RPMI7951 (cell line): ENCODE data around the gene C14orf180. TPM values are rescaled to one million over a fixed set of nuclear protein-coding genes. Genes with fewer than 3 reads are reported as not detected.

ENCODE experiments used
- DNase-seq: peaks from one replicate; pipeline ENCODE4 v3.0.0-alpha.2; 2012; ENCODE audit warnings: low read depth
- total RNA-seq: library from RNA; depleted of rRNA; stranded (reverse); fragments of >200 nt; shearing (Covaris generic); gene quantifications from 2 replicates; pipeline ENCODE4 v1.2.3, GENCODE V29; 2014

Gene C14orf180
- total RNA-seq, 1 experiment from 2014 or later: not detected

DNA sequence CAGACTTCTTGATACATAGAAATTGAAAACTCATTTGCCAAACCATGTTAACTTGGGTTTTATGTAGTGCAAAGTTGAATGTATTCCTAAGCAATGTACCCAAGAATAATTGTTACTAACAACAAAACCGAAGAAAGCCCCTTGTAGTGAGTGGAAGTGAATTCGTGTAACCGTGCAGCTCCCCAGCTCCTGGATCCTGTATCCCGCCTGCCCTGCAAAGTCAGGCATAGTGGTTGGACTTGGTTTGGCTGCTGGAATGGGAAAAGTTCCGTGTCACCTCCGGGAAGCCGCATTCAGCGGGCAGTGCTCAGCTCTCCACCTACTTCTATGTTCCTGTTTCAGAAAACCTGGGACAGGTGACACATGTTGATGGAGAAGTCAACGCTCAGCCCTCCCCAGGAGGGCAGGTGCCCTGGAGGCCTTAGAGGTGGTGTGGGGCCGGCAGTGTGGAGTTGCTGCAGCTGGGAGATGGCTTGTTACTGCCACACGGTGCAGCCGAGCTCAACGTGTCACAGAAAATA lies 29.2 kb upstream of the C14orf180 start:
- DNase-seq: no peak

- no peak for DNase-seq
These were observed 28.5 kb upstream of the C14orf180 start for GRCh38 chr14:104550861-104551728.

DNA sequence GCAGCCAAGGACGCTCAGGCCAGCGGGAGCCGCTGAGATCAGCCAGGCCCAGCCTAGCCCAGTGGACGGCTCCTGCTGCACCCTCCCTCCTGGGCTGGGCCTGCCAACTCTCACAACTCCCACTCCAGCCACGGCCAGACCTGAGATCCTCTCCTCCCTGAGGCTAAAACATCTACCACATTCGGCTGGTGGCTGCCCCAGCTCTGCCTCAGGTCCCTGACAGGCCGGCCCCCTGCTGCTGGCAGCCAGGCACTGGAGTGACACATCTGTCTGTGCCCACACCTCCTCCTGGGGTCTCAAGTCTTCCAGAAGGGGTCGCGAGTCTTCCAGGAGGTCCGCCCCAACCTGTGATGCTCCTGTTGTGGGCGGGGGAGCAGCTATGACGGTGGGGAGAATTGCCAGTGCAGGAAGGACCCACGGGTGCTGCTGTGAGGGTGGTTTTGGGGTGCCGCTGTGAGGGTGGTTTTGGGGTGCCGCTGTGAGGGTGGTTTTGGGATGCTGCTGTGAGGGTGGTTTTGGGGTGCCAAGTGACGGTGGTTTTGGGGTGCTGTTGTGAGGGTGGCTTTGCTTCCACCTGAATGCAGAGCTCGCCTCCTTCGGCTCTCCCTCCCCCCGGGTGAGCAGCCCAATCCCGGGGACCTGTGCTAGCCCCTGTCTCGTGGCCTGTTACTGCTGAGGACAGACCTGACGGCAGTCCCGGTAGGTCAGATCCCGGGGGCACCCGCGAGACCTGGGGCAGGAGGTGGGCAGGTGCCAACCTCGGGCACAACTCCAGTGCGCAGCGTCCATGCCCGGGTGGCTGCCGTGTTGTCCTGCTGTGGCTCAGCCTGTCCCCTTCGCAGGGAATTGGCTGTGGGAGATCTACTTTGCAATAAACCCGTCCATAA lies 27.5 kb upstream of the C14orf180 start:
- DNase-seq: no peak

GRCh38 chr14:104552738-104553125 lies 26.8 kb upstream of the C14orf180 start:
- no peak for DNase-seq

DNA sequence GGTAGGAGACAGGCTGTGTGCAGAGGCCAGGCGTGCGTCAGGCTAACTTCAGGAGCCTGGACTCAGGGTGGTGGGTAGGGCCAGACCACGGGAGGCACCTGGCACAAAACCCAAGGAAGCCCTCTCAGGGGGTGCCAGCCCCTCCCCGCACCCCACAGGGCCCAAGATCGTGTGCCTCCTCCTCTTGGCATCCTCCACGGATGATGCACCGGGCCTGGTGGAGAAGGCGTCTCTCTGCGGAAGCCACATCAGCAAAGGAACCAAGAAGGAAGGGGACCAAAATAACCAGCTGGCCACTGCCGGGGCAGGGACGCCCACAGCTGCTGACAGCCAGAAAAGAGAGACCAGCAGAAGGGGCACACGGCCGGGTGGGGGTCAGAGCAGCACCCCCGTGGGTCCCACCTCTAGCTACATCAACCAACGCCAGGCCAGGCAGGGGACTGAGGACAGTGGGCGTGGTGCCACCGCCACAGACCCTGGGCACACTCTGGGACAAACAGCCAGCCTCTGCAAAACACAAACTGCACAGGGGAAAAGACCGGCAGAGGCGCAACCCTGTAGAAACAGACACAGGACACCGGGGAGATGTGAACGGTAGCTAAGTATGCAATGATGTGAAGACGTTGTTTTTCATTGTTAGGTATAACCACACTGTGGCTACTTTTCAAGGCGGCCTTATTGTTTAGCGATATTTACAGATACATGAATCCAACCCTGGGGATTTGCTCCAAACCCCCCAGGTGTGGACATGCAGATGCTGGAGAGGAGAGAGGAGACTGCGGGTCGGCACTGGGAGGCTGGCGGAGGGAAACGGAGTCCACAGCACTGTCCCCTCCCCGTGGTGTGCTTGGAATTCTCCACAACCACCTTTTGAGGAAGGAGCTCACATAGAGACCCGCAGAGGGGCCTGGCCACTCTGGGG lies 26.1 kb upstream of the C14orf180 start:
- DNase-seq: no peak

- no peak for DNase-seq
These were observed 25.4 kb upstream of the C14orf180 start for GRCh38 chr14:104554088-104554607.

DNA sequence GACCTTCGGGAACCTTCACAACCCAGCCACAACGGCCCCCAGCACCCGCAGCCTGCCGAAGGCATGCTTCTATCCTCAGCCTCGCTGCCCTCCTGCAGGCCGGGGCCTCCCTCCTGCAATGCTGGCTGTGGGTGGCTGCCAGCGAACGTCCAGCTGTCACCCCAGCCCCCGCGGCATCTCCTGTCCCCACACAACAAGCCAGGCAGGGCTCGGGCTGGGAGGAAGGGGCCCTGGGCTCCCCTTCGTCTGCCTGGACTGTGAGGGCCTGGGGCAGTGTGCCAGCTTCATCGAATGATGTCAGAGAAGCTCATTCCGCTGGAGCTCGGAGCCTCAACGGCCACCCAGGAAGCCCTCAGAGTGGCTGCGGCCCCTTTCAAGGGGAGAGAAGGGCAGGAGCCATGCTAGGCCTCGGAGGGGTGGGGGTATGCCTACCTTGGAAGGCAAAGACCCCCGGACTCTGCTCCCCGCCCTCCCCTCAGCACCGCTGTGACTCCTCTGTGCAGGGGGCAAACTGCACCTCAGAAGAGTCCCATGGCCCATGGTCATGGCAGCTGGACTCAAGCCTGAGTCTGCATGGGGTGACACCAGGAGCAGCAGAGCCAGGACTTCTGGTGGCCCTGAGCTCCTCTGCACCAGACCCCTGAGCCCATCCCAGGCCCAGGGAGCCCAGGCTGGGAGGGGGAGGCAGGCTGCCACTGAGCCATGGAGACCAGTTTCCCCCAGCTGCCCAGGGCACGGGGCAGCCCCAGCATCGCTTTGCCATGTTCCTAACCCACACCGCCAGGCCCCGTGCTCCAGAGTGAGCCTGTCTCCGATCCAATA lies 24.7 kb upstream of the C14orf180 start:
- DNase-seq: no peak

DNA sequence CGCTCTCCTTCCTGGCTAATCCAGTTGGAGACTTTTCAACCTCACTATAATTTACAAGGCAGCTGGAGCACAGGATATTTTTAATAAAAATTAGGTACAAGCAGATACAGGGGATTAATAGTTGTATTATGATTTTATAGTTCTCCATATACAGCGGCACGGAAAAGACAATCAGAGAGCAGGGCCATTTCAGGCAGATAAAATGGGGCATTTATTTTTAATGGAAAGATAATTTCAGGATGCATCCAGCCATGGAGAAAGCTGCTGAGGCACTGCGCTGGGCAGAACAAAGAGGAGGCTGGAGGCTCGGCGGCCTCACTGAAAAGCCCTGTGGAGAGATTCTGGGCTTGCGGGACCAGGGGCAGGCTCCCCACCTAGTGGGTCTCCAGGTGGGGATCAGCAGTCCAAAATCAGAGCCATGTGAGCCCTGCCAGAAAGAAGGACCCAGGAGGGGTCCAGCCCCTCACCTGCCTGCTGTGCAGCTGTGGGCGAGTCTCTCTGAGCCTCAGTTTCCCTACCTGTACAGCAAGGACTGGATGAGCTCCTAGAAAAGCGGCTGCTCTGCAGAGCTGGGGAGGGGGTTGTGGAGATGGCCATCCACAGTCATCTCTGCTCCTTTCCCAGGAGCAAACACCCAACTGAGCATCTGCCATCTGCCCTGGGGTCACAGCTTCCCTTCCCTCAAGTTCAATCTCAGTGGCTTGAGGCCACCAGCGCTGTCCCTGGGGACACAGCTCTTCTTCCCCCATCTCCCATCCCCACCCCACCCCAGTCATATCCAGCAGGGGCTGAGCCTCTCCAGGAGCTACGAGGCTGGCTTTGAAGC lies 23.9 kb upstream of the C14orf180 start:
- DNase-seq: no peak

DNA sequence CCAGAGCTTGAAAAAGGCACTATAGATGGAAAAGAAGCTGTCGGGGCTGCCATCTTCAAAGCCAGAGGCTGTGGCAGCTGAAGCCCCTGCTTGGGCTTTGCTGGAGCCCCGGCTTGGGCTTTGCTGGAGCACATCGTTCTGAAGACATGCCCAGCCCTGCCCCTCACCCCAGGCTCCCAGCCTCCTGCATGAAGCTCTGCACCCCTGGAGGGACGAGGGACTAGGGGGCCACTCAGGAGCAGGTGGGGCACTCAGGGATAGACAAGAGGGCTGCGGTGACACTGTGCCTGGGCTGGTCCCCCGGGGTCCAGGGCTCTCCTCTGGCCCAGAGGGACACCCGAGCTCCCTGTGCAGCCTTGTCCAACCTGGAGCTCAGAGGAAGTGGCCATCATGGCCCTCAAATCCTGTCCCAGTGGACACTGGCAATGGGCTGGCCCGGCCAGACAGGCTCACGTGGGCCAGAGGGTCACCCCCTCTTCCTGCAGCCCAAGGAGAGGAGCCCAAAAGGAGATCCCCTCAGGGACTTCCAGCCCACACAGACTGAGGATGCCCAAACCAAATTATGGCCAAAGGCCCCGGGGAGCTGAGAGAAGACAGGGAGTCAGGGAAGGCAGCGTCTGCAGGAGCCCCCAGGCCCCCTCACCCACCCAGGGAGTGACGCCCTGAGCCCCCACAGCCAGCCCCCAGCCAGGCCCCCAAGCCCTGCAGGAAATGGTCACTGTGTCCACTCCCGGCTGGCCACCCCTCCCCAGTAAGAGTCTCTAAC lies 23.1 kb upstream of the C14orf180 start:
- no peak for DNase-seq

GRCh38 chr14:104557086-104557485 lies 22.5 kb upstream of the C14orf180 start:
- DNase-seq: no peak

DNA sequence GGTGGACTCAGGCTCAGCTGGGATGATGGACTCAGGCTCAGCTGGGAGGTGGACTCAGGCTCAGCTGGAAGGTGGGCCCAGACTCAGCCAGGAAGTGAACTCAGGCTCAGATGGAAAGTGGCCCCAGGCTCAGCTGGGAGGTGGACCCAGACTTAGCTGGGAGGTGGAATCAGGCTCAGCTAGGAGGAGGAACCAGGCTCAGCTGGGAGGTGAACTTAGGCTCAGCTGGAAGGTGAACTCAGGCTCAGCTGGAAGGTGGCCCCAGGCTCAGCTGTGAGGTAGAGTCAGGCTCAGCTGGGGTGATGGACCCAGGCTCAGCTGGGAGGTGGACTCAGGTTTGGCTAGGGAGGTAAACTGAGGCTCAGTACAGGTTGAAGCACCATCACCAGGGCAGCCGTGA lies 21.8 kb upstream of the C14orf180 start:
- DNase-seq: no peak

GRCh38 chr14:104558231-104559027 lies 21.1 kb upstream of the C14orf180 start:
- no peak for DNase-seq

GRCh38 chr14:104559028-104559803 lies 20.3 kb upstream of the C14orf180 start:
- DNase-seq: no peak

- DNase-seq: no peak
These were observed 19.6 kb upstream of the C14orf180 start for GRCh38 chr14:104559804-104560585.

- DNase-seq: no peak
These were observed 19.0 kb upstream of the C14orf180 start for GRCh38 chr14:104560586-104560945.

- DNase-seq: no peak
These were observed 18.4 kb upstream of the C14orf180 start for GRCh38 chr14:104561124-104561557.
